Suppressor macrophage treated with lipopolysaccharide for 4 hours (primary cell): ENCODE measurements around the gene ATP6V1G1.
"Not testable (repeated sequence)": the region's sequence is repeated elsewhere in the genome, so short reads cannot be mapped to it uniquely, and the experiment has no call there.

Experiments used
- DNase-seq: peaks from one replicate; pipeline ENCODE4 v3.0.0-alpha.2; 2020

ATP6V1G1 gene

GRCh38 chr9:114587345-114588202 lies at the start of gene ATP6V1G1:
Gene ATP6V1G1, plus strand, starts transcription at chr9:114587769. Its CDS starts 70 bp downstream, at chr9:114587839.
- peak; percentile 100 for DNase-seq

- DNase-seq, result no peak
Observed at GRCh38 chr9:114538241-114538640, 49.3 kb upstream of the ATP6V1G1 start.

- no peak for DNase-seq
Observed at GRCh38 chr9:114539701-114540380, 47.7 kb upstream of the ATP6V1G1 start.

GRCh38 chr9:114545055-114545454 lies 42.5 kb upstream of the ATP6V1G1 start:
- DNase-seq, result no peak

GRCh38 chr9:114546851-114547250 lies 40.7 kb upstream of the ATP6V1G1 start:
- no peak for DNase-seq

GRCh38 chr9:114549697-114550330 lies 37.8 kb upstream of the ATP6V1G1 start:
- peak; percentile 50 for DNase-seq

- peak; percentile 97 for DNase-seq
Observed at GRCh38 chr9:114551750-114552685, 35.6 kb upstream of the ATP6V1G1 start.

GRCh38 chr9:114552706-114553105 lies 34.9 kb upstream of the ATP6V1G1 start:
- DNase-seq, result peak; percentile 39

GRCh38 chr9:114553202-114553601 lies 34.4 kb upstream of the ATP6V1G1 start:
- DNase-seq, result no peak

- DNase-seq, result no peak
Observed at GRCh38 chr9:114555696-114556095, 31.9 kb upstream of the ATP6V1G1 start.

GRCh38 chr9:114558027-114558675 lies 29.4 kb upstream of the ATP6V1G1 start:
- peak; percentile 30 for DNase-seq

- DNase-seq, result no peak
Observed at GRCh38 chr9:114559830-114560513, 27.6 kb upstream of the ATP6V1G1 start.

GRCh38 chr9:114560956-114561355 lies 26.6 kb upstream of the ATP6V1G1 start:
- no peak for DNase-seq

- DNase-seq, result no peak
Observed at GRCh38 chr9:114561771-114562170, 25.8 kb upstream of the ATP6V1G1 start.

- no peak for DNase-seq
Observed at GRCh38 chr9:114565204-114565603, 22.4 kb upstream of the ATP6V1G1 start.

GRCh38 chr9:114570742-114571141 lies 16.8 kb upstream of the ATP6V1G1 start:
- no peak for DNase-seq

- DNase-seq, result no peak
Observed at GRCh38 chr9:114571391-114571790, 16.2 kb upstream of the ATP6V1G1 start.

GRCh38 chr9:114572199-114572598 lies 15.4 kb upstream of the ATP6V1G1 start:
- DNase-seq, result no peak

- DNase-seq, result peak; percentile 61
Observed at GRCh38 chr9:114574438-114574837, 13.1 kb upstream of the ATP6V1G1 start.

- DNase-seq, result peak; percentile 53
Observed at GRCh38 chr9:114576779-114577178, 10.8 kb upstream of the ATP6V1G1 start.

GRCh38 chr9:114578134-114578533 lies 9.4 kb upstream of the ATP6V1G1 start:
- not testable (repeated sequence) for DNase-seq
